Endothelial cell of umbilical vein (primary cell): ENCODE measurements around the gene NUDT2. TPM values are rescaled to one million over a fixed set of nuclear protein-coding genes. Genes with fewer than 3 reads are reported as not detected.

Experiments used
- BruUV-seq: library from RNA; stranded (reverse); fragments of 400-500 nt; replicated peaks from 2 replicates; lab custom pipeline; 2021; lab: Mats Ljungman, UMichigan
- CTCF ChIA-PET: fragments of 300-600, 350-600 bp; sonication (Branson Sonifier 250); formaldehyde crosslinking; loops from one replicate; lab custom pipeline; 2021; ENCODE audit warnings: antibody characterized with exemption, inconsistent platforms; lab: Charles Lee
- POLR2A ChIA-PET: fragments of 300-600, 350-600 bp; sonication (Branson Sonifier 250); formaldehyde crosslinking; loops from one replicate; lab custom pipeline; 2021; ENCODE audit warnings: antibody characterized with exemption, inconsistent platforms; lab: Charles Lee
- DNase-seq: peaks from one replicate; pipeline ENCODE4 v3.0.0-alpha.2; 2011; ENCODE audit warnings: low read depth, low spot score
- FAIRE-seq: peaks from 2 replicates; lab custom pipeline; 2011; peaks lifted over from hg19 to GRCh38; lab: Jason Lieb, UNC
- H2AFZ ChIP-seq: 2 replicates; pipeline ENCODE4 v1.6.0; 2012; ENCODE audit warnings: low read depth, low read length, control low read depth, inconsistent platforms
- H3K27ac ChIP-seq: 2 replicates; pipeline ENCODE4 v1.5.1; 2011; ENCODE audit warnings: low read depth, mild to moderate bottlenecking, control low read depth, low read length, moderate library complexity; ENCODE audit not compliant: insufficient read depth
- H3K27me3 ChIP-seq, 2 experiments: 2 replicates each; pipeline versions ENCODE4 v1.6.0 to v1.6.1; 2011; ENCODE audit warnings: low read length in 2 of 2, mixed read lengths in 1 of 2; ENCODE audit not compliant: control insufficient read depth in 2 of 2, insufficient read depth in 2 of 2
- H3K36me3 ChIP-seq, 2 experiments: 2 replicates in 1 of 2; 3 replicates in 1 of 2; pipeline ENCODE4 v1.5.1; 2011; ENCODE audit warnings: low read length in 2 of 2, mild to moderate bottlenecking in 1 of 2, moderate library complexity in 1 of 2; ENCODE audit not compliant: control insufficient read depth in 2 of 2, insufficient read depth in 2 of 2; ENCODE audit errors: extremely low read depth in 1 of 2
- H3K4me1 ChIP-seq: 3 replicates; pipeline ENCODE4 v1.5.1; 2011; ENCODE audit warnings: mild to moderate bottlenecking, low read length; ENCODE audit not compliant: control insufficient read depth, insufficient read depth; ENCODE audit errors: extremely low read depth
- H3K4me2 ChIP-seq: 2 replicates; pipeline ENCODE4 v1.6.1; 2011; ENCODE audit warnings: low read length, control low read depth, mixed read lengths; ENCODE audit not compliant: insufficient read depth
- H3K4me3 ChIP-seq, 3 experiments: fragments of 200-600 bp in 1 of 3; sonication (generic), shearing (Covaris generic) in 1 of 3; replicated peaks in 1 of 3; 2 replicates each; pipeline ENCODE4 v1.5.1; 2011 to 2016; ENCODE audit warnings: control low read depth in 3 of 3, low read length in 3 of 3, mild to moderate bottlenecking in 2 of 3, inconsistent platforms in 1 of 3, low read depth in 1 of 3, moderate library complexity in 1 of 3; ENCODE audit not compliant: insufficient read depth in 1 of 3
- H3K79me2 ChIP-seq: 2 replicates; pipeline ENCODE4 v1.6.0; 2012; ENCODE audit warnings: low read length, inconsistent platforms; ENCODE audit not compliant: control insufficient read depth, insufficient read depth
- H3K9ac ChIP-seq: replicated peaks from 2 replicates; pipeline ENCODE3; 2011; ENCODE audit warnings: low read length, control low read depth; ENCODE audit not compliant: insufficient read depth; ENCODE audit errors: extremely low read depth
- H3K9me1 ChIP-seq: replicated peaks from 3 replicates; pipeline ENCODE4 v1.6.0; 2011; ENCODE audit warnings: mild to moderate bottlenecking, low read length; ENCODE audit not compliant: control insufficient read depth, insufficient read depth; ENCODE audit errors: extremely low read depth
- H3K9me3 ChIP-seq: replicated peaks from 2 replicates; pipeline ENCODE4 v1.5.1; 2012; ENCODE audit warnings: low read length, inconsistent platforms; ENCODE audit not compliant: control insufficient read depth, insufficient read depth
- H4K20me1 ChIP-seq: replicated peaks from 2 replicates; pipeline ENCODE3; 2011; ENCODE audit warnings: mild to moderate bottlenecking, low read length; ENCODE audit not compliant: control insufficient read depth, insufficient read depth; ENCODE audit errors: extremely low read depth
- CTCF ChIP-seq, 2 donors: IDR thresholded peaks; 1 replicate in 1 of 2; 2 replicates in 1 of 2; pipeline ENCODE4 v1.5.1; 2011; ENCODE audit warnings: low read length in 2 of 2, mild to moderate bottlenecking in 2 of 2, moderate library complexity in 2 of 2, control low read depth in 1 of 2, inconsistent platforms in 1 of 2, low read depth in 1 of 2; ENCODE audit not compliant: insufficient read depth in 1 of 2; ENCODE audit errors: extremely low read depth in 1 of 2
- GATA2 ChIP-seq: IDR thresholded peaks from 2 replicates; pipeline ENCODE4 v1.7.0; 2011; ENCODE audit warnings: low read depth, mild to moderate bottlenecking, moderate library complexity, mixed read lengths, low read length; ENCODE audit not compliant: insufficient read length, insufficient read depth
- JUN ChIP-seq: IDR thresholded peaks from 2 replicates; pipeline ENCODE4 v1.6.1; 2011; ENCODE audit warnings: borderline replicate concordance, low read depth; ENCODE audit not compliant: insufficient read length, insufficient read depth
- POLR2A ChIP-seq: IDR thresholded peaks from 2 replicates; pipeline ENCODE4 v1.6.1; 2012; ENCODE audit warnings: low read depth, mild to moderate bottlenecking, control low read depth, low read length
- POLR2AphosphoS5 ChIP-seq: IDR thresholded peaks from 2 replicates; pipeline ENCODE4 v1.6.1; 2012; ENCODE audit warnings: low read depth, mild to moderate bottlenecking, control low read depth, low read length, moderate library complexity; ENCODE audit not compliant: insufficient read depth
- dilution Hi-C: fragments of 300-500 bp; cut with MboI; formaldehyde crosslinking; loops from one replicate; pipeline ENCODE4 v1.15.0; 2019; ENCODE audit warnings: low sequenced_read_pairs; ENCODE audit not compliant: extremely low pct_ligation_motif_present
- intact Hi-C: fragments of 100-400 bp; cut with micrococcal nuclease; formaldehyde crosslinking; loops from one replicate; pipeline ENCODE4 v1.10.0; 2022
- polyA plus RNA-seq, 4 experiments: library from polyadenylated mRNA; depleted of rRNA in 3 of 4; stranded (reverse) in 3 of 4; unstranded in 1 of 4; fragments of >200 nt; gene quantifications; 2 replicates each; pipeline versions ENCODE4 v1.2.1 to v1.2.3, GENCODE V29; 2011 to 2012; ENCODE audit warnings: missing spikeins in 1 of 4
- total RNA-seq: library from RNA; stranded (reverse); gene quantifications from 2 replicates; pipeline ENCODE4 v1.2.3, GENCODE V29; 2021
- TF ChIP-seq, protein P1 (sequence below): IDR thresholded peaks from 2 replicates; pipeline ENCODE4 v1.6.1; 2011; ENCODE audit not compliant: insufficient read depth, insufficient read length

The NUDT2 gene
- total and polyA plus RNA-seq, 2 donors (not counting 3 experiments of a cell fraction or from before 2014, with no cell fraction given): 25.1 to 45.2 TPM

- H3K27ac ChIP-seq: no peak overlapping the region
These were observed 44.4 kb downstream of the NUDT2 start for GRCh38 chr9:34373749-34374148.

More at GRCh38 chr9:34373749-34374148, 44.4 kb downstream of the NUDT2 start:
- H3K27me3 ChIP-seq: no peaks in the 10 kb centered on the region
- BruUV-seq: no TSS peak
- peaks cover 2% of the 10 kb centered on the region for H3K4me1 ChIP-seq
- dilution Hi-C loops (no loop called here), intact Hi-C loops (no loop called here)
- DNase-seq (no peak), FAIRE-seq (no peak)
- H3K36me3 ChIP-seq: no peaks in the 10 kb centered on the region
- H3K4me2 ChIP-seq: no peak overlapping the region
- H3K9ac ChIP-seq: no peak overlapping the region
- TF ChIP-seq, protein P1, sequence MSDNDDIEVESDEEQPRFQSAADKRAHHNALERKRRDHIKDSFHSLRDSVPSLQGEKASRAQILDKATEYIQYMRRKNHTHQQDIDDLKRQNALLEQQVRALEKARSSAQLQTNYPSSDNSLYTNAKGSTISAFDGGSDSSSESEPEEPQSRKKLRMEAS: no peak
- TF ChIP-seq POLR2A (no peak), GATA2 (no peak), POLR2AphosphoS5 (no peak), CTCF (IDR thresholded peaks at IDR 0.05; ENCODE audit: extremely low read depth in 1 of 2, insufficient read depth in 1 of 2, low read depth in 1 of 2, low read length in 2 of 2) (no peak), JUN (no peak)
- ChIA-PET CTCF (interaction anchor here (1.3 to 9.4 kb wide), 3 partner anchors 30 to 230 kb away, joined by 4 to 152 read pairs (median 11); no protein-coding TSS in a partner anchor), POLR2A (no interaction called here)
- H4K20me1 ChIP-seq: no peaks in the 10 kb centered on the region
- no peak overlapping the region for H3K4me3 ChIP-seq
- H3K9me1 ChIP-seq: no peaks in the 10 kb centered on the region
- no peaks in the 10 kb centered on the region for H3K9me3 ChIP-seq
- H2AFZ ChIP-seq: no peak overlapping the region
- no peaks in the 10 kb centered on the region for H3K79me2 ChIP-seq
